ENCODE measurements around the gene ZBTB40. TPM values are rescaled to one million over a fixed set of nuclear protein-coding genes. Genes with fewer than 3 reads are reported as not detected.

The ZBTB40 gene
- total and polyA plus RNA-seq, 7 donors: 3.8 to 14.1 (median 10.0) TPM

- H3K27ac ChIP-seq: no peak overlapping the region
- H3K4me3 ChIP-seq: no peak overlapping the region
- DNase-seq: no peak
- H3K4me1 ChIP-seq: no peaks in the 10 kb centered on the region
- WGBS, 3 donors: 17 to 36% (median 23%) methylated on average over 3 of the region's 3 CpGs
- H3K27me3 ChIP-seq (ENCODE audit: insufficient read depth in 3 of 3, low read length in 2 of 3): peaks cover 0 to 23% (median 0%) of the 10 kb centered on the region in 3 donors
- no peaks in the 10 kb centered on the region for H3K36me3 ChIP-seq (ENCODE audit: insufficient read depth in 1 of 2, low read depth in 1 of 2)
- no peak for ATAC-seq
- intact Hi-C loops (cut with DNase I): no loop called here
- TF ChIP-seq CTCF (IDR thresholded peaks at IDR 0.05): no peak
- H3K9me3 ChIP-seq: no peaks in the 10 kb centered on the region
Measured at GRCh38 chr1:22408230-22408629, 43.4 kb upstream of the ZBTB40 start.

GRCh38 chr1:22410401-22410800 is 41.2 kb upstream of the ZBTB40 start:
- Histone ChIP-seq H3K4me1 (no peaks in the 10 kb centered on the region), H3K36me3 (ENCODE audit: insufficient read depth in 1 of 2, low read depth in 1 of 2) (no peaks in the 10 kb centered on the region), H3K27ac (no peak overlapping the region), H3K27me3 (ENCODE audit: insufficient read depth in 3 of 3, low read length in 2 of 3) (peaks cover 0 to 6% (median 0%) of the 10 kb centered on the region in 3 donors), H3K9me3 (no peaks in the 10 kb centered on the region), H3K4me3 (no peak overlapping the region)
- intact Hi-C loops (cut with DNase I): loop anchor here (10.0 kb wide), 2 partner anchors 276 to 306 kb away; no protein-coding TSS in a partner anchor
- TF ChIP-seq CTCF (IDR thresholded peaks at IDR 0.05): no peak
- DNase-seq (no peak), ATAC-seq (no peak)
- 87 to 98% (median 94%) methylated on average over 3 of the region's 3 CpGs for WGBS, 3 donors

GRCh38 chr1:22410928-22411495 is 40.6 kb upstream of the ZBTB40 start:
- no peak for TF ChIP-seq CTCF (IDR thresholded peaks at IDR 0.05)
- H3K27me3 ChIP-seq (ENCODE audit: insufficient read depth in 3 of 3, low read length in 2 of 3): peaks cover 0 to 6% (median 0%) of the 10 kb centered on the region in 3 donors
- H3K4me3 ChIP-seq: no peak overlapping the region
- no peaks in the 10 kb centered on the region for H3K4me1 ChIP-seq
- H3K9me3 ChIP-seq: no peaks in the 10 kb centered on the region
- WGBS, 3 donors: 91 to 92% (median 92%) methylated on average over 10 of the region's 10 CpGs
- DNase-seq (no peak), ATAC-seq (no peak)
- intact Hi-C loops (cut with DNase I): loop anchor here (10.0 kb wide), 2 partner anchors 276 to 306 kb away; no protein-coding TSS in a partner anchor
- H3K36me3 ChIP-seq (ENCODE audit: insufficient read depth in 1 of 2, low read depth in 1 of 2): no peaks in the 10 kb centered on the region
- H3K27ac ChIP-seq: no peak overlapping the region

GRCh38 chr1:22411589-22411988 is 40.1 kb upstream of the ZBTB40 start:
- Histone ChIP-seq H3K36me3 (ENCODE audit: insufficient read depth in 1 of 2, low read depth in 1 of 2) (no peaks in the 10 kb centered on the region), H3K27me3 (ENCODE audit: insufficient read depth in 3 of 3, low read length in 2 of 3) (peaks cover 0 to 6% (median 0%) of the 10 kb centered on the region in 3 donors), H3K9me3 (no peaks in the 10 kb centered on the region), H3K4me1 (no peaks in the 10 kb centered on the region), H3K4me3 (no peak overlapping the region), H3K27ac (no peak overlapping the region)
- WGBS, 3 donors: 83 to 92% (median 88%) methylated on average over 1 of the region's 1 CpG
- TF ChIP-seq CTCF (IDR thresholded peaks at IDR 0.05): no peak
- DNase-seq: no peak
- intact Hi-C loops (cut with DNase I): loop anchor here (10.0 kb wide), 2 partner anchors 277 to 307 kb away; no protein-coding TSS in a partner anchor
- no peak for ATAC-seq

Measured in psoas muscle (tissue), 8 donors.